SU-DHL-6 (cell line): ENCODE measurements around the gene ECI1.
"Not testable (repeated sequence)": the region's sequence is repeated elsewhere in the genome, so short reads cannot be mapped to it uniquely, and the experiment has no call there.

Experiments
- H2AFZ ChIP-seq: fragments of 200-600 bp; sonication (generic); 2 replicates; pipeline ENCODE4 v1.6.1; 2014; ENCODE audit warnings: low read depth, mild to moderate bottlenecking, moderate library complexity, mixed read lengths, antibody characterized with exemption, low read length; ENCODE audit not compliant: severe bottlenecking
- H3F3A ChIP-seq: fragments of 200-600 bp; shearing (Covaris generic); 2 replicates; pipeline ENCODE4 v1.6.0; 2016; ENCODE audit warnings: antibody characterized with exemption, mild to moderate bottlenecking; ENCODE audit not compliant: insufficient read depth
- H3K27ac ChIP-seq: fragments of 200-600 bp; sonication (generic); 2 replicates; pipeline ENCODE4 v1.5.1; 2016; ENCODE audit warnings: low read depth, mild to moderate bottlenecking, low read length, moderate library complexity, mixed read lengths
- H3K27me3 ChIP-seq: fragments of 200-600 bp; sonication (generic), shearing (Covaris generic); 2 replicates; pipeline ENCODE4 v1.6.0; 2014; ENCODE audit warnings: mild to moderate bottlenecking, low read length
- H3K36me3 ChIP-seq: fragments of 200-600 bp; sonication (generic); 2 replicates; pipeline ENCODE4 v1.6.1; 2014; ENCODE audit warnings: mild to moderate bottlenecking, low read length, mixed read lengths
- H3K4me2 ChIP-seq: fragments of 300-600, 200-600 bp; shearing (Covaris generic), sonication (generic); 2 replicates; pipeline ENCODE4 v1.6.0; 2014; ENCODE audit warnings: low read length, low read depth, mild to moderate bottlenecking; ENCODE audit not compliant: poor library complexity, severe bottlenecking
- H3K4me3 ChIP-seq: fragments of 200-600 bp; sonication (generic); 2 replicates; pipeline ENCODE4 v1.5.1; 2014; ENCODE audit warnings: antibody characterized with exemption, low read length, mild to moderate bottlenecking, mixed read lengths; ENCODE audit not compliant: insufficient read depth, poor library complexity, severe bottlenecking
- H3K79me2 ChIP-seq: fragments of 200-600 bp; sonication (generic); 2 replicates; pipeline ENCODE4 v1.6.1; 2014; ENCODE audit warnings: mild to moderate bottlenecking, low read length, moderate library complexity; ENCODE audit not compliant: insufficient read depth
- H3K9ac ChIP-seq: fragments of 200-600 bp; sonication (generic); 2 replicates; pipeline ENCODE4 v1.7.0; 2014; ENCODE audit warnings: mild to moderate bottlenecking, low read length
- H3K9me2 ChIP-seq: fragments of 200-600 bp; sonication (generic); replicated peaks from 2 replicates; pipeline ENCODE4 v1.6.1; 2014; ENCODE audit warnings: low read length; ENCODE audit not compliant: insufficient read depth
- H3K9me3 ChIP-seq: fragments of 200-600 bp; sonication (generic); 2 replicates; pipeline ENCODE4 v1.6.1; 2014; ENCODE audit warnings: low read length, mixed read lengths; ENCODE audit not compliant: insufficient read depth
- H4K20me1 ChIP-seq: fragments of 200-600 bp; sonication (generic); 2 replicates; pipeline ENCODE4 v1.6.1; 2014; ENCODE audit warnings: low read depth, mild to moderate bottlenecking, antibody characterized with exemption, low read length, moderate library complexity, mixed read lengths
- CTCF ChIP-seq: fragments of 200-600 bp; sonication (generic); IDR thresholded peaks from one replicate; pipeline ENCODE4 v1.5.1; 2017; ENCODE audit warnings: antibody characterized with exemption, mild to moderate bottlenecking, low read length, moderate library complexity; ENCODE audit not compliant: insufficient read depth, poor library complexity, severe bottlenecking
- EZH2phosphoT487 ChIP-seq: fragments of 200-600 bp; sonication (generic), shearing (Covaris generic); conservative IDR thresholded peaks from 2 replicates; pipeline ENCODE4 v1.6.1; 2018; ENCODE audit warnings: mild to moderate bottlenecking, antibody characterized with exemption, low read length, moderate library complexity, mixed read lengths

The ECI1 gene

GRCh38 chr16:2205104-2205966 lies 46.1 kb downstream of the ECI1 start, which contains the start of gene MLST8:
Gene MLST8, plus strand, starts transcription at chr16:2205454. Its CDS starts 632 bp downstream, at chr16:2206086.
- Histone ChIP-seq H3K4me3 (peak within 1 kb of the TSS; percentile 86), H3F3A (no peaks in the 10 kb centered on the region), H3K36me3 (no peaks in the 10 kb centered on the region), H3K4me2 (peak within 1 kb of the TSS; percentile 79), H3K9me3 (no peaks in the 10 kb centered on the region), H3K27me3 (no peaks in the 10 kb centered on the region), H2AFZ (peak within 1 kb of the TSS; percentile 90), H3K27ac (peak within 1 kb of the TSS; percentile 74), H3K79me2 (peaks cover 8% of the 10 kb centered on the region; the same call in 1 of the 2 replicates), H3K9ac (peak within 1 kb of the TSS; percentile 90), H4K20me1 (no peaks in the 10 kb centered on the region), H3K9me2 (no peaks in the 10 kb centered on the region)
- TF ChIP-seq EZH2phosphoT487 (no peak), CTCF (no peak)

- no peaks in the 10 kb centered on the region for H3K27me3 ChIP-seq
- no peaks in the 10 kb centered on the region for H3F3A ChIP-seq
- peak overlapping the region; percentile 90 for H3K9ac ChIP-seq
- H3K79me2 ChIP-seq, result peaks cover 8% of the 10 kb centered on the region; the same call in 1 of the 2 replicates
- H3K36me3 ChIP-seq, result no peaks in the 10 kb centered on the region
- peak overlapping the region; percentile 90 for H2AFZ ChIP-seq
- H3K27ac ChIP-seq, result peak overlapping the region; percentile 74
- no peak for TF ChIP-seq CTCF
- no peak for TF ChIP-seq EZH2phosphoT487
- no peaks in the 10 kb centered on the region for H3K9me2 ChIP-seq
- peak overlapping the region; percentile 79 for H3K4me2 ChIP-seq
- no peaks in the 10 kb centered on the region for H4K20me1 ChIP-seq
- no peaks in the 10 kb centered on the region for H3K9me3 ChIP-seq
- H3K4me3 ChIP-seq, result peak overlapping the region; percentile 86
Observed at GRCh38 chr16:2204416-2205103, 46.8 kb downstream of the ECI1 start.

GRCh38 chr16:2203119-2203688 lies 48.2 kb downstream of the ECI1 start:
- H3F3A ChIP-seq, H3K9ac ChIP-seq, H3K36me3 ChIP-seq, H3K27me3 ChIP-seq, H3K4me2 ChIP-seq, H3K9me3 ChIP-seq, H4K20me1 ChIP-seq, H3K9me2 ChIP-seq, H3K79me2 ChIP-seq, H3K4me3 ChIP-seq, H2AFZ ChIP-seq, H3K27ac ChIP-seq: not testable (repeated sequence)
